NB4 (cell line): Measurements from ENCODE around the gene FCER1A.

Source experiments
- DNase-seq: peaks from one replicate; pipeline ENCODE4 v3.0.0; 2010; ENCODE audit warnings: low read depth
- H3K4me3 ChIP-seq: one replicate; pipeline ENCODE4 v1.5.1; 2011; ENCODE audit warnings: mild to moderate bottlenecking, low read depth, low read length, moderate library complexity
- MYC ChIP-seq: IDR thresholded peaks from 2 replicates; pipeline ENCODE4 v1.6.1; 2011; ENCODE audit warnings: low read depth, low read length
- POLR2A ChIP-seq: IDR thresholded peaks from 2 replicates; pipeline ENCODE4 v1.6.1; 2011; ENCODE audit warnings: mild to moderate bottlenecking; ENCODE audit not compliant: insufficient read length; ENCODE audit errors: extremely low read depth
- TF ChIP-seq, protein P1 (sequence below): IDR thresholded peaks from one replicate; pipeline ENCODE4 v1.5.1; 2012; ENCODE audit warnings: low read depth, low read length
- TF ChIP-seq, protein P2 (sequence below): IDR thresholded peaks from 2 replicates; pipeline ENCODE4 v1.6.1; 2011; ENCODE audit warnings: low read depth, low read length

FCER1A gene

DNA sequence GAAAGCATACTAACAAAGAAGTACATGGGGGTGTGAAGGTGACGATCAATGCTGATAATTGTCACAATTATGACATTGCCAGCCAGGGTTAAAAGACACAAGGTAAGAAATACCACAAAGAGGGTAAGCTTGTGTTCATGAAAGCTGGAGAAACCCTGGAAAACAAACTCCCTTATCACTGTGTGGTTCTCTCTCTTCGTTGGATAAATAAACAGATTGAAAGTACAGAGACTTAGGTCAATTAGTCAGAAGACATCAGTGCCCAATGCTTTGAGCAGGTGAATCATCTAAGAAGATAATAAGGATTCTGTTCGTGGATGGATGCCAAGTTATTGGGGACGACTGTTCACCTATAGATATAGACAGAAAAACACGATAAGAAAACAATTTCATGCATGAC lies 22.4 kb upstream of the FCER1A start:
- DNase-seq, result no peak
- TF ChIP-seq, protein P1, sequence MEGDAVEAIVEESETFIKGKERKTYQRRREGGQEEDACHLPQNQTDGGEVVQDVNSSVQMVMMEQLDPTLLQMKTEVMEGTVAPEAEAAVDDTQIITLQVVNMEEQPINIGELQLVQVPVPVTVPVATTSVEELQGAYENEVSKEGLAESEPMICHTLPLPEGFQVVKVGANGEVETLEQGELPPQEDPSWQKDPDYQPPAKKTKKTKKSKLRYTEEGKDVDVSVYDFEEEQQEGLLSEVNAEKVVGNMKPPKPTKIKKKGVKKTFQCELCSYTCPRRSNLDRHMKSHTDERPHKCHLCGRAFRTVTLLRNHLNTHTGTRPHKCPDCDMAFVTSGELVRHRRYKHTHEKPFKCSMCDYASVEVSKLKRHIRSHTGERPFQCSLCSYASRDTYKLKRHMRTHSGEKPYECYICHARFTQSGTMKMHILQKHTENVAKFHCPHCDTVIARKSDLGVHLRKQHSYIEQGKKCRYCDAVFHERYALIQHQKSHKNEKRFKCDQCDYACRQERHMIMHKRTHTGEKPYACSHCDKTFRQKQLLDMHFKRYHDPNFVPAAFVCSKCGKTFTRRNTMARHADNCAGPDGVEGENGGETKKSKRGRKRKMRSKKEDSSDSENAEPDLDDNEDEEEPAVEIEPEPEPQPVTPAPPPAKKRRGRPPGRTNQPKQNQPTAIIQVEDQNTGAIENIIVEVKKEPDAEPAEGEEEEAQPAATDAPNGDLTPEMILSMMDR, result no peak
- TF ChIP-seq, protein P2, sequence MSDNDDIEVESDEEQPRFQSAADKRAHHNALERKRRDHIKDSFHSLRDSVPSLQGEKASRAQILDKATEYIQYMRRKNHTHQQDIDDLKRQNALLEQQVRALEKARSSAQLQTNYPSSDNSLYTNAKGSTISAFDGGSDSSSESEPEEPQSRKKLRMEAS, result no peak
- TF ChIP-seq POLR2A, result no peak
- no peak overlapping the region for H3K4me3 ChIP-seq

DNA sequence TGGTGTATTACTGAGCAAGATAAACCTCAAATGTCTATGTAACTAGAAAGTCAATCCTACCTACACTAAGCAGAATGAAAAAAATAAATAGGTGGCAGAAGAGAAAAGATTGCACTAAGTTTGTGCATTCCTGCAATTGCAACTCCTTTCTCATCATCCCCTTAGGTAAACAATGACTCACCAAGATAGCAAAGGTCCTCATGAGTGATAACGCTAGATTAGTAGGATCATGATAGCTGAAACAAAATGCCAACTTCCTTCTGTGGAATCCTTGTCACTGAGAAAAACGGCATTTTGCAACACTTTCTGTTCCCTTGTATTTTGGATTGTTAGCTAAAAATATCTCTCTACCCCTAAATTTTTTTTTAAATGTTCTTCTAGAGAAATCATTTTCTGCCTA lies 20.0 kb upstream of the FCER1A start:
- TF ChIP-seq, protein P1, result no peak
- TF ChIP-seq POLR2A (no peak), MYC (no peak)
- TF ChIP-seq, protein P2, result no peak
- no peak for DNase-seq
- H3K4me3 ChIP-seq, result no peak overlapping the region

DNA sequence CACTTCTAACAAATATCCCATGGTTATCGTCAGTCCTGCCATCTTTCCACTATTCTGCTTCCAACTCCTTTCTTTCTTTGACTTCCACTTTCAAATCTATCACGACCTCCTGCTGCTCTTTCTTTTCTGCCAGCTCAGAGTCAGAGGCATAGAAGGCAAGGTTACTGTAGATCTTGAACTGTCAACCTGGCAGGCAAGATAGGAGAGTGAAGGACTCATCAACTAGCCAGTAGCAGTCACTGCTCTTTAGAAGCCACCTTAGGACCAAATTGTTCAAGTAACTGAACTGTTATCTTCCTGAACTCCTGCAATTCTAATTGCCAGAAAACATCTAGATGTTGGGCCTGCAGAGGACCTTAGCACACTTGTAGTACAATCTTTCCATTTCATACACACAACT lies 13.1 kb upstream of the FCER1A start:
- TF ChIP-seq MYC, result no peak
- TF ChIP-seq POLR2A, result no peak
- TF ChIP-seq, protein P1, result no peak
- TF ChIP-seq, protein P2, result no peak
- DNase-seq, result no peak
- no peak overlapping the region for H3K4me3 ChIP-seq

DNA sequence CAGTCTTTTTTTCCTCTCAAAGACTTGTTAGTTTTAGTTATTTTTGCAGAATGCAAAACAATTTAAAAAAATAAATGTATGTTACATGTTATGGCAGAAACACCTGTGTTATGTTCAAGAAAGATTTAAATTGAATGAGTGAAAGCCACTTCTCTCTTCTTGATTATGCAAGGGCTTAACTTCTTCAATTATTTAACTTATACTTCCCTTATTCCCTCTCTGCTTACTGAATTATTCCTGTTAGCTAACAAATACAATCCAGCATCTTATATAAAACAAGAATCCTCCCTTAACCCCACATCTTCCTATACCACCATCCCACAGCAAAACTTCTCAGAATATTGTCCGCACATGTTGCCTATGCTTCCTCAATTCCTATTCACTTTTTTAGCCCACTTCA lies 10.7 kb upstream of the FCER1A start:
- H3K4me3 ChIP-seq, result no peak overlapping the region
- TF ChIP-seq, protein P2, result no peak
- TF ChIP-seq, protein P1, result no peak
- TF ChIP-seq POLR2A, result no peak
- TF ChIP-seq MYC, result no peak
- no peak for DNase-seq

DNA sequence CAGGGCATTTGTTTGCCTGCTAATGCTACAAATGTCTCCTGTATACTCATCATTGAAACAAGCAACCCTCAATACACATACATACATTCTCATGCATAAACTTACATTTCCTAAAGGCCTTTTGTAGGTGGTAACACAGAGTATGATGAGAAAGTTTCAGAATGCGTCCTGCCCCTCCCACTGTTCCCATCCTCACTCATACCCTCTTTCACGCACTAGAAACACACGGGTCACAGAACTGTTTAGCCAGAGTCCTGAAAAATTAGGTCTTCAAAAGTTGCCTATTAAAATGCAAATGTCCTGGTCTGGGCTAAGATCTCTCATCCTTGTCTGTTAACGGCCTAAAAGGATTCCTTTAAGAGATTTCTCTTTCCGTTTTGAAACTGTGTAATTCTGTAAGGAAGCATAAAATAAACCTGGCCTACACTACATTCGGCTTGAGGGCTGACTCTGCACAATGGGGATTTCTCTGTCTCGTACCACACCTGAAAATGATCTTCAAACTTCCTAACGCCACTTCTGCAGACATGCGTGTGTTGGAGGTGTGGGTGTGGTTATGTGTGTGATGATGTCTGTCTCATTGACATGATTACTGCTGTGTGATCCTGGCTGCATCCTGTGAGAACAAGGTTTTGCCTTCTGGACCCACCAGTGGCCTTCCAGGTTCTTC lies 5.3 kb upstream of the FCER1A start:
- TF ChIP-seq MYC (no peak), POLR2A (no peak)
- TF ChIP-seq, protein P1, result no peak
- TF ChIP-seq, protein P2, result no peak
- no peak overlapping the region for H3K4me3 ChIP-seq
- DNase-seq, result no peak

DNA sequence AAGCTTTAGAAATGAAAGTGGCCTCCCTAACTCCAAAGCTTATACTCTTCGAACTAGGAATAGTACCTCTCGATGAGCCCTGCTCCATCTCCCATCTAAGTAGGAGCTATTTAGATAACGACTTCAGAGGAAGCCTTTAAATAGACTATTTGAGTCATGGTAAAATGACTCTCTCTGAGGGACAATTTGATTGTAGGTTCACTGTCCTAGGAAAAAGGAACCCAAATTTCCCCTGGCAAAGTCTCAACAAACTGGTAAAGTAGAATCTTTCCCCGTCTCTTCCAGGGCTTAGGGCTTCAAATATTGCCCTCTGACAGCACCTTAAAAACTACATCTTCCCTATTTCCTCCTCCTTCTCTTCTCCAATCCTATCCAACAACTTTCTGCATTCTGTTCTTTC lies 2.0 kb upstream of the FCER1A start:
- TF ChIP-seq, protein P1, result no peak
- TF ChIP-seq POLR2A (no peak), MYC (no peak)
- TF ChIP-seq, protein P2, result no peak
- H3K4me3 ChIP-seq, result no peak overlapping the region
- DNase-seq, result no peak
